NCI-H1092 (cell line): ENCODE measurements around the gene CXXC1.
"Not testable (repeated sequence)": the region's sequence is repeated elsewhere in the genome, so short reads cannot be mapped to it uniquely, and the experiment has no call there.

Experiments used
- DNase-seq: peaks from one replicate; lab custom pipeline; 2025; lab: John Stamatoyannopoulos, UW

CXXC1 gene

DNA sequence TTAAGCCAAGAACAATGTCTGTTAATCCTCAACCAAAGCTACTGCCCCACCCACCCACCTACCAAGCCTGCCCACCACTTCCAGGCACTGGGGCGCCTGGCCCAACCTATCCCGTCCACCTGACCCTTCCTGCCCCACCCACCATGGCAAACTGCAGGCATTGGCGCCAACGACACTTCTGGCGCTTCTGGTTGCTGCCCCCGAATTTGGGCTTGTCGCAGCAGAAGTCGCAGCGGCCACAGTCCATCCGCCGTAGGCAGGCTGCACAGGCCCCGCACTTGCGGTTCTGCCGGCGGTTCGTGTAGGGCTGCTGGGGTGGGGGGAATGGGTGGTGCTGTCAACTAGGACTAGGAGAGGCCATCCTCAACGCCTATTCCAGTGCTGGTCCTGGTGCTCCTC is 13.4 kb downstream of the CXXC1 start:
- no peak for DNase-seq

DNA sequence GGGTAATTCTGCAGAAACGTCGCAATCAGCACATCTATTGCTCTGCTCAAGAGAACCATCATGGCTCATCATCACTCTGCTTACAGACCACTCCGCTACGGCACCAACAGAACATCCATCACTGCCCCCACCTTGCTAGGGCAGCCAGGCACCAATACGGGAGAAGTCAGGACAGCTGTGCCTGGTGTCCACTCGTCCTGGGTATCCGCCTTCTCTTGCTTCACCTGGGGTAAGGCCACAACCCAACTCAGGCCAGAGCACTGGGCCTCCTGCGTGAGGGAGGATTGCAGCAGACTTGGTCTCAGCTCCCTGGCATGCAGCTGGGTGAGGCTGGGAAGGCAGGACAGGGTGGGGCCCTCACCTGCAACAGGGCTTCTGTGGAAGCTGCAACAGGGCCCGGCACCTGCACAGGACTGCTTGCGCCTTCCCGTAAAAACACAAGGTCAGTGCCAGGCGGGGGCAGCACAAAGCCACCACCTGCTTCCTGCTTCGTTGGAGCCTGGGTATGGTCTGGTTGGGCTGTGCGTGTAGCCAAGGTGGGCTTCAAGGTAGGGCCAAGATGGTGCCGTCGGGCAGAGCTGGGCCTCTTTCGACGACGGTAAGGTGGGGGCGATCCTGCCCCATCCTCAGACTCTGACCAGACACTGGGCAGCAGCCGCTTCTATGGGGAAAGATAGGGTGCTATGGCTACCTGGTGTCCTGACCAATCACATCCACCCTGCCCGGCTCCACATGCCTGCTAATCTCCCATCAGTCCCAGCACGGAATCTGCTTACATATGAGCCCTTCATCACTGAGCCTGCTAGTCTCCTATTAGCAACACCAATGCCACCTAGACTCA is 14.1 kb downstream of the CXXC1 start:
- no peak for DNase-seq

DNA sequence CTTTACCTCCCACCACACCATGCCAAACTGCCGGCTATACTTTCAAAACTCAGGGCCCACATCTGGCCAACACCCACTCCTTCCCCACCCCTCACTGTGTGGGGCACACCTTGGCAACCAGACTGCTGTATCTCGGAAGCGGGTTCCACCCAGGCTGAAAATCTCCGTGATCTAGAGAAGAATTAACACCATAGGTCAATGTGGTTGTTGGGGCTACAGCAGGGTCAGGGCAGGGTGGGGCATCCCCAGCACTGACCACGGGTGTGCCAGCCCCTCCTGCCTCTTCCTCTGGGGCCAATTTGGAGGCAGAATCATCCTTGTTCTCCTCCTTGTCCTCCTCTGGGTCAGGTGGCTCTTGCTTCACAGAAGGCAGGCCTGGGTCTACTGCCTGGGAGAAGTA is 14.9 kb downstream of the CXXC1 start:
- DNase-seq = no peak

DNA sequence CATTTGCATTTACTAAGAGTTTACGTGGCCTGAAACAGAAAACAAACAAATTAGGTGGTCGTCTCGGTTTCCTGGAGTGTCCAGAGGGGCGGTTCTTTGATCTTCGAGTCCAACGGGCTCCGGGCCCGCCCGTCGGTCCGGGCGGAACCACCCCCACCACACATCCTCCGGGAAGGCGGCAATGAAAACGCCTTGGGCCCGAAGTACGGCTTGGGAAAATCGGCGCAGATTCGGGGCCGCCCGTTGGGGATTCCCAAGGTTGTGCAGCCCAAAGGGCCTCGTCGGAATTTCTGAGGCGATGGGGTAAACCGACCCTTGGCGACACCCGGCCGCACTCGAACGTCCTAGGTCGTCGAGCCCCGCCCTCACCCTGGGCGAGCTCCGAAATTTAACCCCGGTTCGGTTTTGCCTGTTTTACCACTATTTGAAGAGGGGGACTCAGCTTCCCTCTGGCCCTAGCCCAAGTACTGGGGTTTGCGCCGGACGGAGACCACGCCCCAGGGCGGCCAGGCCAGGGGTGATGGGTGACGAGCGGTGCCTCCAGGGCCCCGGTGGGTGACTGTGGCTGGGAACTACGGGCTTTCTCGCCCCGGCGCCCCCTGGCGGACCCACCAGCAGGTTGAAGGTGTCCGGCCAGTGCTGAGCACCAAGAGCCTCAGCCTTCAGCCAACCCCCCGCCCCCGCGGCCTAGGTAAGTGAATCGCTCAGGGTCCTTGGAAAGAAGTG is 19.3 kb downstream of the CXXC1 start:
- no peak for DNase-seq

DNA sequence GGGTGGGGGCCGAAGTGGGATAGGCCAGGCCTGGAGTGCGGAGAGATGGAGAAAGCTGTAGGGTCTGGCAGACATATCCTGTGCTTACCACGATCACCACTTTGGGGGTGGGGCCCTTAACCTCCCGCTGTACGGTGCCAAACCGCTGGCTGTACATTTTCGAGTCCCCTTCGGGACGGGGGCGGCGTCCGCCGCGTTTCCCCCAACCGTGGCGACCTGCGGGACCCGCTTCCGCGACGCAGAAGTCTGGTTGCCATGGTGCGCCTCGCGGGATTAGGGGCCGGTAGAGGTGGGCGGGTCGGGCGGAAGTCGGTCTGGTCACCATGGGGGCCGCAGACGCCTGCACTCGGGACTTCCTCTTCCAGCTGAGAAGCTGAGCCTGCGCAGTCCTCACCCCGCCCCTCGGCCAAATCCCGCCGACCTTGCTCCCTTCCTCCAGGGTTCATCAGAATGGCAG is 21.2 kb downstream of the CXXC1 start, which contains the start of gene CFAP53:
TSS of gene CFAP53 (minus strand) at position 248 of the 457 bp plus-strand sequence. CDS start at position 157, 91 bp downstream.
- peak; percentile 85 for DNase-seq

DNA sequence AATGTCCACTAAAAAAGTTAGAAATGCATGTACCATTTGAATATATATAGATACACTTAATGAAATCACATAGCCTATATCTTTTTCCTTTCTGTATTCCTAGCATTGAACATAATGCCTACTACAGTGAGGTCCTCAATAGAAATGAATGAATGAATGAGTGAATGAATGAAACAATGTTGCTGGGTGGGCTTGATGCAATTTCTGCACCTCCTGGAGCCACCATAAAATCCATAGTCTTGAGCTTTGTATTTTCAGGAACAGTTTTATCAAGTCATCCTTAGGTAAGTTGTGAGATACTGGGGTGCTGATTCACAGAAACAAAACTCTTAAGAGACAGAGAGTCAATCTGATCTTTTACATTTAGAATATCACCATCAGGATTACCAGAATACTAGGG is 24.5 kb downstream of the CXXC1 start:
- no peak for DNase-seq

DNA sequence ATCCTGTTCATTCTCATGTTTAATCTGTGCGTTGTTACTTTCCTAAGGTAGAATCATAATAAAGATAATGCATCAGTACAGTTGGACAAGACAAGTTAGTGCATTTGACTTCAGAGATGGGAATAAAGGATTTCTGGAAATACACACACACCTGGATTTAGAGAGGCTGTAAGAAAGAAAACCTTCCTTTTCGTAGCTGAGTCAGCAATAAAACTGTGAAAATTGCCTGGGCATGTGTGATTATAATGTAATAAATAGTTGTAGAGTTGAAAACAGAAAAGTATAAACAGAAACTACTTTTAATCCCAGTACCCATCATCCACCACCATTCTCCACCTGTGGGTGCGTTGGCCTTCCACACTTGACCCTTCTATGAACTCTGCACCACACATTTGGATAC is 36.6 kb downstream of the CXXC1 start:
- DNase-seq = no peak

DNA sequence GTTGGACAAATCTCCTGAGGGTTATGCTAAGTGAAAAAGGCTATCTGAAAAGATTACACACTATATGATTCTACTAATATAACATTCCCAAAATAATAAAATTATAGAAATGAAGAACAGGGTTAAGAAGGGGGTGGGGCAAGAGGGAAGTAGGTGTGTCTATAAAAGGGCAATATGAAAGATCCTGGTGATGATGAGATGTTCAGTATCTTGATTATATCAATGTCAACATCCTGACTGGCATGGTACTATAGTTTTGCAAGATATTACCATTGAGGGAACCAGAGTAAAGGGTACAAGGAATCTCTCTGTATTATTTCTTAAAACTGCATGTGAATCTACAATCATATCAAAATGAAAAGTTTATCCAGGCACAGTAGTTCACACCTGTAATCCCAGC is 37.9 kb downstream of the CXXC1 start:
- DNase-seq = no peak

DNA sequence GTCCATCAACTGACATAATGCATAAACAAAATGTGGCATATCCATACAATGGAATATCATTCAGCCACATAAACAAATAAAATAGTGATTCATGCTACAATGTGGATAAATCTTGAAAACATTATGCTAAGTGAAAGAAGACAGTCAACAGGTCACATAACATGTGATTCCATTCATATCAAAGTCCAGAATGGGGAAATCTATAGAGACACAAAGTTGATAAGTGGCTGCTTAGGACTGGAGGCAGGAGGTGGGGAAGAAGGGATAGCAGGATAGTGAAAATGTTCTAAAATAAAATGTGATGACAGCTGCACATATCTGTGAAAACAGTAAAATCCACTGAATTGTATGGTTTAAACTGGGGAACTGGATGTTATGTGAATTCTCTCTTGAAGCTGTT is 39.9 kb downstream of the CXXC1 start:
- DNase-seq = no peak

DNA sequence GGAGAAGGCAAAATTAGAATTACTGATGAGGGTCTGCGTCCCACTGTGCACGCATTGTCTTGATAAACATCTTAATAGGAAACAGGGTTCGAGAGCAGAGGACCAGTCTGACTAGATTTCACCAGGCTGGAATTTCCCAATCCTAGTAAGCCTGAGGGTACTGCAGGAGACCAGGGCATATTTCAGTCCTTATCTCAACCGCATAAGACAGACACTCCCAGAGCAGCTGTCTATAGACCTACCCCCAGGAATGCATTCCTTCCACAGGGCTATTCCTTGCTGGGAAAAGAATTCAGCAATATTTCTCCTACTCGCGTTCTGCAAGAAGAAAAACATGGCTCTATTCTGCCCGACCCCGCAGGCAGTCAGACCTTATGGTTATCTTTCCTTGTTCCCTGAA is 45.7 kb downstream of the CXXC1 start:
- DNase-seq = not testable (repeated sequence)

DNA sequence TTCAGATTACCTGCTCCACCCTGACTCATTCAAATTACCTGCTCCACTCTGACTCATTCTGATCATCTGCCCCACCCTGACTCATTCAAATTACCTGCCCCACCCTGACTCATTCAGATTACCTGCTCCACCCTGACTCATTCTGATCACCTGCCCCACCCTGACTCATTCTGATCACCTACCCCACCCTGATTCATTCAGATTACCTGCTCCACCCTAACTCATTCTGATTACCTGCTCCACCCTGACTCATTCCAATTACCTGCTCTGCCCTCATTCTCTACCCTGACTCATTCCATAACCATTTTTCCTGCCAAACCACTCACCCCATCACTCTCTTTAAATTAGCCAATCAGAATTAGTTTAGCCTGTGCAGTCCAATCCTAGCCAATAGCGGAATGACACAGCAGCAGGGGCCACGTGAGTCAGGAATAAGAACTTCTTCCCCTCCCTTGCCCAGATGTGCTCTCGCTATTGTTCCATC is 47.4 kb downstream of the CXXC1 start:
- DNase-seq = no peak

DNA sequence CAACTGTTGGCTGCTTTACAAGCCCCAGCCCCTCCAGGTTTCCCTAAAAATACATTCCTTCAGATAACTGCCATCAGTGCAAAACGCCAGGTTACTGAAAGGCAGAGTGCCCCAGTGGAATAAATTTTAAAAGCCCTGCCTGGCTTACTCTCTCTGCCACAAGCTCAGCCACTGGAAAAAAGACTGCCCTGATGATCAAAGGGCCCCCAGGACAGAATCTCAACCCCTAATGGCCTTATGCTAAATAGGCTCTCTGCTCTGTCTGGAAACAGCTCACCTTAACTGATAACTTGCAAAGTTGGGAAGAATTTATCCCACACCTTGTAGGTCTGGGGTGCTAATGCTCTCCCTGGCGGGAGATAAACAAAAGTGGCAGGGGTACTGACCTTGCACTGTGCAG is 55.1 kb downstream of the CXXC1 start:
- no peak for DNase-seq
